GM21825 (cell line): Measurements from ENCODE around the gene TTBK2.
"Not testable (repeated sequence)": the region's sequence is repeated elsewhere in the genome, so short reads cannot be mapped to it uniquely, and the experiment has no call there.

Experiments
- ATAC-seq: cut with Tn5 transposase; IDR thresholded peaks from one replicate; pipeline ENCODE4 v1.9.1; 2021; ENCODE audit warnings: mild to moderate bottlenecking, moderate library complexity; ENCODE audit not compliant: unreplicated experiment

The TTBK2 gene

DNA sequence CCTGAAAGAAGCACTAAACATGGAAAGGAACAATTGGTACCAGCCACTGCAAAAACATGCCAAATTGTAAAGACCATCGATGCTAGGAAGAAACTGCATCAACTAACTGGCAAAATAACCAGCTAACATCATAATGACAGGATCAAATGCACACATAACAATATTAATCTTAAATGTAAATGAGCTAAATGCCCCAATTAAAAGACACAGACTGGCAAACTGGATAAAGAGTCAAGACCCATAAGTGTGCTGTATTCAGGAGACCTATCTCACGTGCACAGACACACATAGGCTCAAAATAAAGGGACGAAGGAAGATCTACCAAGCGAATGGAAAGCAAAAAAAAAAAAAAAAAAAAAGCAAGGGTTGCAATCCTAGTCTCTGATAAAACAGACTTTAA lies 154.5 kb downstream of the TTBK2 start:
- ATAC-seq = not testable (repeated sequence)

DNA sequence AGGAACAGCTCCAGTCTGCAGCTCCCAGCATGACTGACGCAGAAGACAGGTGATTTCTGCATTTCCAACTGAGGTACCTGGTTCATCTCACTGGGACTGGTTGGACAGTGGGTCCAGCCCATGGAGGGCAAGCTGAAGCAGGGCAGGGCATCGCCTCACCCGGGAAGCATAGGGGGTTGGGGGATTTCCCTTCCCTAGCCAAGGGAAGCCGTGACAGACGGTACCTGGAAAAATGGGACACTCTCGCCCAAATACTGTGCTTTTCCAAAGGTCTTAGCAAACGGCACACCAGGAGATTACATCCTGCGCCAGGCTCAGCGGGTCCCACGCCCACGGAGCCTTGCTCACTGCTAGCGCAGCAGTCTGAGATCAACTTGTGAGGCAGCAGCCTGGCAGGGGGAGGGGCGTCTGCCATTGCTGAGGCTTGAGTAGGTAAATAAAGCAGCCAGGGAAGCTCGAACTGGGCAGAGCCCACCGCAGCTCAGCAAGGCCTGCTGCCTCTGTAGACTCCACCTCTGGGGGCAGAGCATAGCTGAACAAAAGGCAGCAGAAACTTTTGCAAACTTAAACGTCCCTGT lies 156.3 kb downstream of the TTBK2 start:
- not testable (repeated sequence) for ATAC-seq

DNA sequence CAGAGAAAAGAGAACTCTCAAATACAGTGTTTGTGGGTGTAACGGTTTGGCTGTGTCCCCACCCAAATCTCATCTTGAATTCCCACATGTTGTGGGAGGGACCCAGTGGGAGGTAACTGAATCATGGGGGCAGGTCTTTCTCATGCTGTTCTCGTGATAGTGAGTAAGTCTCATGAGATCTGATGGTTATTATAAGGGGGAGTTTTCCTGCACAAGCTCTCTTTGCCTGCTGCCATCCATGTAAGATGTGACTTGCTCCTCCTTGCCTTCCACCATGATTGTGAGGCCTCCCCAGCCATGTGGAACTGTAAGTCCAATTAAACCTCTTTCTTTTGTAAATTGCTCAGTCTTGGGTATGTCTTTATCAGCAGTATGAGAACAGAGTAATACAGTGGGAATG lies 158.8 kb downstream of the TTBK2 start:
- not testable (repeated sequence) for ATAC-seq

DNA sequence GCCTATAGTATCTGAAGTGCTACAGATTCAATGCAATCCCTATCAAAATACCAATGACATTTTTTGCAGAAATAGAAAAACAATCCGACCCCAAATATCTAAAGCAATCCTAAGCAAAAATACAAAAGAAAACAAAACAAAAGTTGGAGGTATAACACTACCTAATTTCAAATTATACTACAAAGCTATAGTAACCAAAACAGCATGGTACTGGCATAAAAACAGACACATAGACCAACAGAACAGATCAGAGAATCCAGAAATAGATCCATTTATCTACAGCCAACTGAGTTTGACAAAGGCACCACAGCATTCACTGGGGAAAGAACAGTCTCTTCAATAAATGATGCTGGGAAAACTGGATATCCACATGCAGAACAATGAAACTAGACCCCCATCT lies 159.8 kb downstream of the TTBK2 start:
- ATAC-seq = no peak

DNA sequence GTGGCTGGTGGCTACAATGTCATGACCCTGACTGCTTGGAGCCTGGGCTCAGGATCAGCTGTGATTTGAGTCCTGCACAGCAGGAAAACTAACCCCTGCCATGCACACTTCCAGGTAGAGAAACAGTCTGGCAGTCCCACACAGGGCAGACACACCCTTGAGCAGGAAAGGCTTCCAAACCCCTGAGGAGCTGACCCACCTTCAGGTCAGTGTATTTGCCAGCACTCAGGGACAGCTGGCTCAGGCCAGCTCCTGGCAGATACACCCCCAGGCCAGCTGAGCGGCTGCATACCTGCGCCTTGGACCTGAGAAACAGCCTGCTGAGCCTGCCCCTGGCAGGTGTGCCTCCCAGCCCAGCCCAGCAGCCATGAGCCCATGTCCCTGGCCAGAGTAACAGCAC lies 161.5 kb downstream of the TTBK2 start:
- ATAC-seq = no peak

DNA sequence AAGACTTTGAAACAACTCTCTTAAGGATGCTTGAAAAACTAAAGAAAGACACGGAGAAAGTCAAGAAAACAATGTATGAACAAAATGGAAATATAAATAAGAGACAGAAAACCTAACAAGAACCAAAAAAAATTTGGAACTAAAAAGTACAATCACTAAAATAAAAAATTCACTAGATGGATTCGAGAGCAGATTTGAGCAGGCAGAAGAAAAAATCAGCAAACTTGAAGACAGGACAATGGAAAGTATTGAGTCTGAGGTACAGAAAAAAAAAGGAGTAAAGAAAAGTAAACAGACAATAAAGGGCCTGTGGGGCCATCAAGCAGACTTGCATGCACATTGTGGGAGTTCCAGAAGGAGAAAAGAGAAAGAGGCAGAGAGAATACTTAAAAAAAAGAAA lies 170.3 kb downstream of the TTBK2 start:
- no peak for ATAC-seq

DNA sequence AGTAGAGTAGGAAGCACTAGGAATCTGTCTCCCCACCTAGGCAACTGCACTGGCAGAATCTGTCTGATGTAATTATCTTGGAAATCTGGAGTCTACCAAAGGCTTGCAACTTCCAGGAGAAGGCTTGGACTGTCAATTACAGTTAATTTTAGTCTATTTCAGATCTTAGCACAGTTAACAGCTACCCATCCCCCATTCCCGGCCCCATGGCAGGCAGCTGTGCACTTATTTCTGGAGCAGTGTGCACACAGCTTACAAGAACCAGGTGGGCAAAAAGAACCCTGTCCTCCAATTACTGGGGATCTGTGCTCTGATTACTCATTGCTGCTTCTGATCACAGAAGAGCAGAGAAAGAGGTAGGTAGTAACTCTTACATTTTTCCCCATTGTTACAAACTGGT lies 171.3 kb downstream of the TTBK2 start:
- ATAC-seq = no peak

DNA sequence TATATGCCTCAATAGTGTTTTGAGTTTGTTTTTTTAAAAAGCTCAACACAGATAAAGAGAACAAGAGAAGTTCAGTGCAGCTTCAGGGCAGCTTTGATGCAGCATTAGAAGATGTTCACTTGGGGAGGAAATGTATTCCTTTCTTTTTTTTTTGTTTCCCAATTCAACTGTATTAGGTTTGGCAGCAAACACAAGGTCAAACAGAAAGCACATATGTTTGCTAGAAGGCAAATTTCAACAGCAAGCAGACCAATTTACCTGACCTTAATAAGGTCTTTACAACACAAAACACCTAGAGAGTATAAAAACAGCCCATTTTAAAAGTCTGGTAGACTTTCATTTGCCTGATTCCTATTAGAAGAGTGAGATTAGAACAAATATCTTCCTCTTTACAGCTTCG lies 176.4 kb downstream of the TTBK2 start:
- no peak for ATAC-seq

DNA sequence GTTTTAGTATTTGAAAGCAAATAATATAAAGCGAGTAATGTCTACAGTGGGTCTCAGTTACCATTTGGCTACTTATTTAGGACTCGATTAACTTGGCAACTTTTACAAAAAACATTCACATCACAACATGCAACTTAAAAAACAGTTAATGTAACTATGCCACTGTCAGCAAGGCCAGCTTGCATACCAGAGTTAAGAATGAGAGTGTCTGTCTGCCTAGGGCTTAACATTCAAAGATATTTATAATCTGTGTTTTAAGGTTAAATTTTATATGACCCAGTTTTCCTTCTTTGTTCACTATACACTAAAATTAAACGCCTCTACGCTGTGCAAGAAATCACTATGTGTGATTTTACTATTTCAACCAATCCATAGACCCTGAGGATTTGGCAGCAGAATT lies 178.4 kb downstream of the TTBK2 start:
- no peak for ATAC-seq

DNA sequence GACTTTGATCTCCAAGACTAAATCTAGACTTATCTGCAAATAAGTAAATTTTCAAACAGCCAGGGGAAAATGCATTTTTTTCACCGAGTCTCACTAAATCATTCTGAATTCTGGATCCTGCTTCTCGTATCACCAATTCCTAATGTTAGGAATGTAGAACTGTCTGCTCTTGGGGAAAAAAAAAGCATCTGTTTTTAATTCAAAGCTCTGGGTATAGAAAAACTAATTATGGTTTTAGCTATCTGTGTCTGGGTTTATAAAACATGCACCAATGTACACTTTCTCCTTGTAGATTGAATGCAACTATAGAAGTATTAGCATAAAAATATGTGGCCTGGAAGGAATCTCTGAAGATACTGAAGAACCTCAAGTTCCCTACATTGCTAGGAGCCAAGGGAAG lies 178.9 kb downstream of the TTBK2 start:
- ATAC-seq = no peak

DNA sequence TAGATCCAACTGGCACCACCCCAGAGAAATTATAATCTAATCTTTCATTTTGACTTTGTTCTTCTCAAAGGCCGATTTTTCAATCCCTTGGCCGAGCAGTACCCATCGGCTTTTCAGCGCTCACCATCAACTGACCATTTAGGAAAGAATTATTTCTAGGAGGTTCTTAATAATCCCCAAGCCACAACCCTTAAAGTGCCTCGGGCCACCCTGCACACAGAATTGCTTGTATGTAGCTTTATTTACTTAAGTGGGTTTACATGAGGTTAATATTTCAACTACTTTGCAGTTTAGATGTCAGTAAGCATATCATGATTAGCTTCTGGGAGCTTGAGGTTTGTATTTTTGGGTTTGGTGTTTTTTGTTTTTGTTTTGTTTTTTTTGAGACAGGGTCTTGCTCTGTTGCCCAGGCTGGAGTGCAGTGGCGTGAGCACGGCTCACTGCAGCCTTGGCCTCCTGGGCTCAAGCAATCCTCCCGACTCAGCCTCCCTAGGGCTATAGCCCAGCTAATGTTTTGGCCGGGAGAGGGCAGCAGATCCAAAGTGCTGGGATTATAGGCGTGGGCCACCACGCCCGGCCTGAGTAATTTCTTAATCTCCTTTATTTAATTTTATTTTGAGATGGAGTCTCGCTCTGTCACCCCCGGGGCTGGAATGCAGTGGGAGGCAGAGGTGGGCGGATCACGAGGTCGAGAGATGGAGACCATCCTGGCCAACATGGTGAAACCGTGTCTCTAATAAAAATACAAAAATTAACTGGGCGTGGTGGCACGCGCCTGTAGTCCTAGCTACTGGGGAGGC lies 182.8 kb downstream of the TTBK2 start:
- no peak for ATAC-seq

DNA sequence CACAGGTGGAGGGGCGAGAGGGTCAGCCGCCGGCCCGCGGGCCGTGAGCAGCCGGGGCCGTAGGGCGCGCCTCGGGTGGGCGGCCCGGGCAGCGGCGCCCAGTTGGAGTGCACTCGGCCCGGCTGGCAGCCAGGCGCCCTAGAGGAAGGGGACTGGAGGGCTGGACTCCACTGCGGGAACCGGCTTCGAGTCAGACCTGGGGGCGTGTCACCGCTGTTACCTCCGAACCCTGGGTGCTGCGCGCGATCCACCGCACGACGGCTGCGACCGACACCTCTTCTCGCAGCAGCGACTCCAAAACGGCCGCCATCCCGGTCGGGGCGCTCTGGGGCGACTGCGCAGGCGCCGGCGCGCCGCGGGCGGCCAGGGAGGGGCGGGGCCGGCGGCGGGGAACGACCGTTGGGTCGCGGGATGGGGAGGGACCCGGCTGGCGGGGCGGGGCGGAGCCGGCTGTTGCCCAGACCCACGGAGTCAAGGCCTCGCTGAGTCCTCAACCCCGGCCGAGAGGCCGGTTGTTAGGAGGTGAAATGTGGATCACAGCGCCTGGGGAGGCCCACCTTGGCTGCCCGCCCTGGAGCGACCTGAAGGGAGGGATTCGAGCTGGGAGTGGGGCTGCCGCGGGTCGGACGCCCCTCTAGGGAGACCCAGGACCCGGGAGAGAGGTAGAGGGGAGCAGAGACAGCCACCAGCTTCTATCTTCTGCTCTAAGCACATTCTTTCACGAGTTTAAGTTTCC lies 183.6 kb downstream of the TTBK2 start, which contains the start of gene CDAN1:
TSS of gene CDAN1 (minus strand) at position 336 of the 736 bp plus-strand sequence. CDS start at position 310, 26 bp downstream.
- ATAC-seq = peak; percentile 78

DNA sequence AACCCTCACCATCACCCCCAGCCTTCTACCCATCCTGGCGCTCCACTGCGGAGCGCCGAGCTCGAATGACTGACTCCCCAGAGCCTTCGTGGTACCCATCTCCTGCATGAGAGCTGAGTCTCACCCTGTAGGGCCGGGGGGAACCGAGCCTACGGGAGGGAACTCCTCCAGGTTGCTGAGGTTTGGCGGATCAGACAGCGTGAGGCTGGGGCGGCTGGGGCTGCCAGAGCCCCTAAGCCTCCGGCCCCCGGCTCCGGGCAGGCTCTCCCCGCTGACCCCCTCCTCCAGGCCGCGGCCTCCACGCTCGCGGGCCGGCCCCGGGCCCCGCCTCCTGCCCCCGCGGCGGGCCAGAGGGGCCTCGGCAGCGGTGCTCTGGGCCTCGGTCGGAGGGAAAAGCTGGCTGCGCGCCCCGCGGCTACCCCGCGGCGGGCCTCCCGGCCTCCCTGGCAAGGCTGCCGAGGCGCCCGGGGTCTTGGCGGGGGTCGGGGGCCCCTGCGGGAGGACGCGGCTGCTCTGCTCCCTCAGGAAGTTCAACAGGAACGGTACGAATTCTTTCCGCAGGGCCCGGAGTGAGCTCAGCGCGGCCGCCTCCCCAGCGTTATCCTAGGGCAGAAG lies 184.3 kb downstream of the TTBK2 start:
- ATAC-seq = peak; percentile 22

DNA sequence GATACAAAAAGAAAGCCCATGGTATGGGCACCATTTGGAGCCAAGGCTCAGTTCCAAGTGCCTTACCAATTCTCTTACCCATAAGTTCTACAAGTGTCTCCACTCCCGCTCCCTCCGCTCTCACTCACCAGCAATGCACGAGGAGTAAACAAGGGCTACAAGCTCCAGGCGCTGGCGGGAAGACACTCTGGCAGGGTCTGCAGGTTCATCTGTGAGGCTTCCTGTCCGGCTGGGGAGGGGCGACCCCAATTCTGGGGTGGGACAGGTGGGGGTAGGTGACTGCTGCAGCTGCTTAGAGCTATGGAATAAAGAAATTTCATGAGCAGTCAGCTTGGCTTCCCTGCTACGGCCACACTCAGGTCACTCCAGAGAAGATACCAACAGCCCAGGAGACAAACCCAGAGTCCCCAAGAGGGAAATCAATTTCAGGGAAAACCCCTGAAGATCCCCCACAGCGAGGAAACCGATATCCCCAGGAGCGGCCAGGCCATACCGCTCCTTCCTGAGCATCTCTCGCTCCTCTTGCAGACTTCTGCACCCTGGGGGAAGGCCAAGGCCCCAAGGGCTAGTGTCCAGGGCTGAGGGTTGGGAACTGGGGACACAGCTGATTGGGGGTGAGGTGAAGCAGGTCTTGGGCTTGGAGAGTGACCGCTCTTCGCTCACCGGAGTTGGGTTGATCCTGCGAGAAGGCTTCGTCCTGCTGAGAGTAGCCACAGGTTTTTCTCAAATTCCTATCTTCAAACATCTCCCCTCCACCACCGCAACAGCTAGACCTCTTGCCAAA lies 185.0 kb downstream of the TTBK2 start:
- ATAC-seq = no peak

DNA sequence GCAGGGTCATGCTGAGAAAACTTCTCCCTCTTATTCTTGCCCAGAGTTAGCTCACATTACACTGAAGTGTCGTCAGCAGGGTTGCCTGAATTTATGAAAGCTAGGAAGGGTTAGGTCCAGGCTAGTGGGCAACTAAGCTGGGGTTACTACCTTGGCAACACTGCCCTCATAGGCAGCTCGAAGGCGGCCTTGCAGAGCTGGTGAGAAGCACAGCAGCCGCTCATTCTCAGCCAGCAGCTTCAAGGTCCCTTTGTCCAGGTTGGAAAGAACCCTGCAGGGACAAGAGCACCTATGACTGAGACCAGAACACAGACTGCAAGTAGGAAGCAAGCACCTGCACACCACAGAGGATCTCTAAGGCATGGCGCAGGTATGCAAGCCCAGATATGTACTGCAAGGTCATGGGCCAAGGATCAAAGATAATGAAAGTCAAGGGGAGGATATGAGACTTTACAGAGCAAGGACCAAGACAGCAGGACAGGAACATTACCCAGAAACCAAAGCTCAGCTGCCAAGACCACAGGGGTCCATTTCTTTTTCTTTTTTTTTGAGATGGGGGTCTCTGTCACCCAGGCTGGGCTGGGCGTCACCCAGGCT lies 186.4 kb downstream of the TTBK2 start:
- ATAC-seq = no peak

DNA sequence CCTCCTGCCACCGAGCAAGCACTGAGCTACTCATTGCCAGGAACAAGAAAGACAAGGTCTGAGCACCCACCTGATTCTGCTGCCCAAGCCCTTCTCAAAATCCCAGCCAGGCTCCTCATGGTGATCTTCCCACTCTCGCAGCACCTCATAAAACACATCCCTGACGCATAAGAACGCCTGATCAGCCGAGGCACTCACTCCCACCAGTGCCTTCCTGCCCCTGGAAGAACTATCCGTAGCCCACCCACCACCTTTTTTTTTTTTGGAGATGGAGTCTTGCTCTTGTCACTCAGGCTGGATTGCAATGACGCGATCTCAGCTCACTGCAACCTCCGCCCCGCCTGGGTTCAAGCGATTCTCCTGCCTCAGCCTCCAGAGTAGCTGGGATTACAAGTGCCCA lies 187.6 kb downstream of the TTBK2 start:
- no peak for ATAC-seq

DNA sequence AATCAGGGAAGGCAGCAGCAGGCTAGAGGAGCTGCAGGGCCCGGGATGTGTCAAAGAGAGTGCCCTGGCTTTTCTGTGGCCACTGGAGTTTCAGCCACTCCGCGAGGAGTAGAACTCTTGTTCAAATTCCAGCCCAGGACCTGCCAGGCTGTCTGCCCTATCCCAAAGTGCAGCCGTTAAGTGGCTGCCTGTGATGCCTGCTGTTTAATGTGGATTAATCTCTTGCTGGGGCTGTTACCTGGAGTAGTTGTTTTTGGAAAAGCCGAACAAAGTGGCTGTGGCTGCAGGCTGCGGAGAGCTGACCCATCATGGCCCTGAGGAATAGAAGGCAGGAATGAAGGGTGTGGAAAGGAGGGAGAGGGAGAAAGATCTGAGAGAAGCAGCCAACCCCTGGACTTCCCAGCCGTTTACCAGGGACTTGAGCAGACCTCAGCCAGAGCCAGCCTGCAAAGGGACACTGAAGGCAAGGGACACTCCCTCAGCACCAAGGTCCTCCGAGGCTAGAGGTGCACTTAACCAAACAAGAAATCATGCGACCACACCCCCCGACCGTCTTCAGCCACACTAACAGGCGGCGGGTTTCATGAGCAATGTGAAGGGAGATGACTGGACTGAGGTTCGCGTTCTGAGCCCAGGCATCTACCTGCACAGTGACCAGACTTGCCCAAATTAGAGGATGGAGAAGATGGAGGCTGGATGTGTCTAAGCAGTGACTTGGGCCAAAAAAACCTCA lies 188.3 kb downstream of the TTBK2 start:
- no peak for ATAC-seq

DNA sequence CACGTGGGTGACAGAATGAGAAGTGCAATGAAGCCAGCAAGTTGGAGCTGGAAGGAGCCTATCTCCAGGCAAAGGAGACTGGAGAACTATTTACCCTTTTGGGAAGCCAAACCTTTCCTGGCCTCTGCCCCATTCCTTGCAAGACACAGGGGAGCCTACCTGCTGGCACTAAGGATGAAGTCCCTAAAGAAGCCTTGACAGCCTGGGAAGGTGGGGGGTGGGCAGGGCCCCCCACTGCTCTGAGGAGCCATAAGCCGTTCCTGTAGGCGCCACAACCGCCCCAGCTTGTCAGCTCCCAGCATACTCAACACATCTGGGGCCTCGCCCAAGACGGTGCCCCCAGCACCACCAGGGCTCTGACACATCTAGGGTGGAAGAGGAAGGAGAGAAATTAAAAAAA lies 189.1 kb downstream of the TTBK2 start:
- no peak for ATAC-seq

DNA sequence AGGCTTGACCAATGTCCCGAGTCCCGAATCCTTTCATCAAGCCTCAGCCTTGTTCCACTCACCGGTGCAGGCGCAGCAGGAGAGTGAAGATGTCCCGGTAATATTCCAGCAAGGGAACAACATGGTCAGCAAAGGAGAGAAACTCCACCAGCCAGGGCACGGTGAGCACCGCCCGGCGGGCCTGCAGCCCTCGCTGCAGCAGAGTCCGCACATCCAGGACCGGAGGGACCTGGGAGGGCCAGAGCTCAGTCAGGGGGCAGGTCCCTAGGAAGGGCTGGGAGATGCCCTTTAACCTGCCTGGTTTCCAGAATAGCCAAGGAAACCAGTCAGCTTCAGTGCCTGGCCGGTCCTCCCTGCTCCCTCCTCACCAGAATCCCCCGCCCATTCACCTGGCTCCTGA lies 190.0 kb downstream of the TTBK2 start:
- ATAC-seq = no peak

DNA sequence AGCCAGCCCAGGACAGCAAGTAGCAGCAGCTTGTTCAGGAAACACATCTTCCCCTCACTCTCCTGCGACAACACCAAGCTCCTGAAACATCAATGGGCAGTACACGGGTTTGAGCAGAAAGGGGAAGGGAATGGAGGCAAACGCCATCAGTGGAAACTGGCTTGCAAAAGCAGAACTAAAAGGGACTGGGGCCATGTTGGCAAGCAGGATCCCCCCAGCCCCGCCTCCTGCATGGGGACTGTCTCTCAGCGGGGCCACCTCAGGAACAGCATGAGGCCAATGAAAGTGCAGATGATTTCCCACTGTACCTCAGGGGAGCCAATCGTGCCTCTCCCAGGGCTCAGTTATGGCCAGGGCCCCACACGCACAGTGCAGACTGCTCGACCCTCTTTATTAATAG lies 190.4 kb downstream of the TTBK2 start:
- ATAC-seq = no peak
